Stimulated activated CD4-positive, alpha-beta T cell treated with anti-CD3 and anti-CD28 coated beads, Interleukin-12 subunit alpha, Interleukin-12 subunit beta, amount 100 ng/mL, for 4 hours (primary cell): ENCODE data around the gene ODC1.
A peak's percentile ranks its signal among the peaks of the same experiment; 100 is the strongest.

Experiments used
- DNase-seq: peaks from one replicate; pipeline ENCODE4 v3.0.0-alpha.2; 2020

The ODC1 gene

DNA sequence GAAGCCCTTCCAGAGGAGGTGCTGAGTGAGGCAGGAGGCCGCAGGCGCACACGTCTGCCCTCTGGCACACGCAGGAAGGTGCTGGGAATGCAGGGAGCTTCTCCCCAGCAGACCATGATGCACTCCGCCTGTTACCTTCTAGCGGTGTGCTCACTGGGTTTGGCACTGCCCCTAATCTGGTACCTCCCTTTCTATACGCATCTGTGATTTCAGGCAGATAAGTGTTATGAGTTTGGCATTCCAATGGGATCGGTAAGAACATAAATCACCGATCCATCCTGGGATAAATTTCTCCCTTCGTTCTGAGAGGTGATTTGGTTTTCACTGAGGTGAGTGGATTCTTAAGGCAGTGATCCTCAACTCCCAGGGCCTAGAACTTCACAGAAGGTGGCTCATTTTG, 34.6 kb downstream of the ODC1 start:
- no peak for DNase-seq

DNA sequence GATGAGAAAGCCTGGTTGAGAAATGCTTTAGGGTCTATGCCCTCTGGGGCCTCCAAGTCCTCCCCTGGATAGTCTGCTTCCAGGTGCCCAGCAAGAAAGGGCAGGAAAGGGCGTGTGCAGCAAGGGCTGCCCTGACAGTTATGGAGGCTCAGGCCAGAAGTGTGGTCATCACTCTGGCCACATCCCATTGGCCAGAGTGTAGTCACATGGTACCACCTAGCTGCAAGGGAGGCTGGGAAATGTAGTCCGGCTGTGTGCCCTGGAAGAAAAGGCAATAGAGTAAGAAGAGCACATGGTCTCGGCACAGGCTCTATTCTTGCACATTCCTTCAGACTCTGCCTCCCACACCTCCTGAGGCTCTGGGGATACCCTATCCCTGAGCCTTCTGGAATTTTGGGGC, 35.7 kb downstream of the ODC1 start:
- DNase-seq, result no peak

DNA sequence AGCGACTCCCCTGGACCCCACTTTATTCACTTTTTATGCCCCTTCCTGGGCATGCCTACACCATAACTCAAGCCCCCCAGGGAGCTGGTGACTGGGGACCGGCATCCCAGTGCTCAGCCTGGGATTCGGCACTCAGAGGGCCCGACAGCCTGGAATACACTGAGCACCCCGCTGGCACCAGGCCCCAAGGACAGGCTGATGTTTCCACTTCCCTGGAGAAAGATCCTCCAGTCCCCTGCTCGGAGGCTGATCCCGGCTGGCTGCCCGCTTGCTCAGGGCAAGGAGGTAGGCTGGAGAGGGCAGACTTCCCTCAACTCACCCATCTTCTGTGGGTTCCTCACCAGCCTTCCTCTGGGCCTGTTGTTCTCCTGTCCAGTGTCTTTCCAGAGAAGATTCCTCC, 36.6 kb downstream of the ODC1 start:
- DNase-seq, result no peak

GRCh38 chr2:10410823-10411437, 37.2 kb downstream of the ODC1 start:
- DNase-seq, result no peak

- no peak for DNase-seq
These were observed 37.9 kb downstream of the ODC1 start for GRCh38 chr2:10410001-10410822.

GRCh38 chr2:10408649-10409579, 39.2 kb downstream of the ODC1 start:
- peak; percentile 77 for DNase-seq

DNA sequence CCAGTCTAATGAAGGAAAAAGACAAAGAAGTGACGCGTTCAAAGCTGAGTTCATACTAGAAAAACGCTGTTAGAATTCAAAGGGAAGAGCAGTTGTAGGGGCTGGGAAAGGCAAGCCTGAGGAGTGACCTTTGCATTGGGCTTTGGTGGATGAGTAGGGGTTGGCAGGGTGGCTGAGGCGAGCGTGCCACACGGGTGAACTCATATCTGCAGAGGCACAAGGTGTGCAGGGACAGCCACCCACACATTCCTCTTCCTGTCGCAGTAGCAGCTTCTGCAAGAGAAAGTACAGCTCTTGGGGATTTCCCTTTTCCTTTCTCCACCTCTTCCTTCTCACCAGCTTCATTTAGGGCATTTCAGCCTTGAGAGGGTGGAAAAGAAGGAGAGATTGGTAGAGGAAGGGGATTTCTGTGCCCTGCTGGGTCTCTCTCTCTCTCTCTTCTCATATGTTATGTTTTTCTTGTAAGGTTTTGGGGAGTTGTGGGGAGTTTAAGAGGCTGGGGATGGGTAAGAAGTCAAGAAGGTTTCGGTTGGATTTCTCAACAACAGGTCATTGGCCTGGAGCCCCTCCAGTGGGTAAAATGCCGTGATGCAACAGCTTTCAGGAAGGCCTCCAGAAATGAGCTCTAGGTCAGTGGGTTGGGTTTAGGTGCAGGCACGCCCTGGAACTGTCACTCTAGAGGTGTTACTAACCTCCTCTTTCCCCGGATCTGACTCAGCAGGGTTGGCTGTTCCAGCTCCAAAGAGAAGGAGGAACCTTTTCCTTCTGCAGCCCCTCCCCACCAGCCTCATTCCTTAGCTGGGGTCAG, 40.1 kb downstream of the ODC1 start:
- peak; percentile 55 for DNase-seq

- DNase-seq, result no peak
These were observed 40.7 kb downstream of the ODC1 start for GRCh38 chr2:10407432-10407831.

DNA sequence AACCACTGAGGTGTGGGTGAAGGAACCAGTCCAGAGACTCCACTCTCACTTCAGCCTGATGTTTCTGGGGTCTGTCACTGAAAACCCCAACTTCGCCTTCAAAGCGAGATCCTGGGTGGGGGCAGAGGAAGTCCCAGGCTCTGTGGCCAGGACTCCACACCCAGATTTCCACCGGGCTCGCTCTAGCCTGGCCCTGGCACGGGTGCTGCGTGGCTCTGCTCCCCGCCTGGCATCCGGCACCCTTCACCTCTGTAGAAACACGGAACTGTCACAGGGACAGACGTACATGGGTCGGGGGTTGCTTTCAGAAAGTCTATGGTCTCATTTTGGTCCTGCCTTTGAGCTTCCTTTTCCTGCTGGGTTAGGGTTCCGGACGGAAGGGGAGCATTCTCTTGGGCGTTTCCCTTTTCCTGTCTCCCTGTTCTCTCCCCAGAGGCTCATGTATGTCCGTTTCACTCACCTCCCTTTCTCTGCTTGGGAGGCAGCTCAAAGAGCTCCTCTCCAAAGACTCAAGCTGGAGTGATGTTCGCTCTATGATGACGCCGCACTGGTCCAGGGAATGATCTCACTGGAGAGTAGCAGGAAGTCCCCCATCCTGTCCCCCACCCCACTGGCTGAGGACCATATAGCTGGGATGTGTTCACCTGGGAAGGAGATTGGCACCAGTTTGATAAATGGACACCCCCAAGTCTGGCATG, 41.5 kb downstream of the ODC1 start:
- DNase-seq, result no peak

- no peak for DNase-seq
These were observed 42.1 kb downstream of the ODC1 start for GRCh38 chr2:10406016-10406415.

- no peak for DNase-seq
These were observed 42.7 kb downstream of the ODC1 start for GRCh38 chr2:10405448-10405847.

GRCh38 chr2:10404324-10405143, 43.6 kb downstream of the ODC1 start:
- DNase-seq, result no peak

GRCh38 chr2:10402653-10403215, 45.4 kb downstream of the ODC1 start:
- no peak for DNase-seq

DNA sequence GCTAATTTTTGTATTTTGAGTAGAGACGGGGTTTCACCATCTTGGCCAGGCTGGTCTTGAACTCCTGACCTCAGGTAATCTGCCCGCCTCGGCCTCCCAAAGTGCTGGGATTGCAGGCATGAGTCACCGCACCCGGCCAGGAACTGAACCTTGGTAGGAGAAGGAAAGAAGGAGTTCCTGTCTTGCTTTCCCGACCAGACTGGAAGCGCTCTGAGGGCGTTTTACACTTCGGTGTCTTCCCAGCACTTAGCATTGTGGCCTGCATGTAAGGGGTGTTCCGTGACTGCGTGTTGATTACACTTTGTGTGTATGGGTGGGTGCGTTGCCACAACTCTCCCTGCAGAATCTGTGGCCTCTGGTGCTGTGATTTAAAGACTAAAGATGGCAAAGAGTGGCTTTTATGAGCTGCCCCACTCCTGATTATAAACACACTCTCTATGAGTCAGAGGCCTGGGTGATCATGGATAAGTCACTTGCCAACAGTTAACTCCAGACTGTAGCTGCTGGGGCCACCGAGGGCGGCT, 46.0 kb downstream of the ODC1 start:
- DNase-seq, result no peak

DNA sequence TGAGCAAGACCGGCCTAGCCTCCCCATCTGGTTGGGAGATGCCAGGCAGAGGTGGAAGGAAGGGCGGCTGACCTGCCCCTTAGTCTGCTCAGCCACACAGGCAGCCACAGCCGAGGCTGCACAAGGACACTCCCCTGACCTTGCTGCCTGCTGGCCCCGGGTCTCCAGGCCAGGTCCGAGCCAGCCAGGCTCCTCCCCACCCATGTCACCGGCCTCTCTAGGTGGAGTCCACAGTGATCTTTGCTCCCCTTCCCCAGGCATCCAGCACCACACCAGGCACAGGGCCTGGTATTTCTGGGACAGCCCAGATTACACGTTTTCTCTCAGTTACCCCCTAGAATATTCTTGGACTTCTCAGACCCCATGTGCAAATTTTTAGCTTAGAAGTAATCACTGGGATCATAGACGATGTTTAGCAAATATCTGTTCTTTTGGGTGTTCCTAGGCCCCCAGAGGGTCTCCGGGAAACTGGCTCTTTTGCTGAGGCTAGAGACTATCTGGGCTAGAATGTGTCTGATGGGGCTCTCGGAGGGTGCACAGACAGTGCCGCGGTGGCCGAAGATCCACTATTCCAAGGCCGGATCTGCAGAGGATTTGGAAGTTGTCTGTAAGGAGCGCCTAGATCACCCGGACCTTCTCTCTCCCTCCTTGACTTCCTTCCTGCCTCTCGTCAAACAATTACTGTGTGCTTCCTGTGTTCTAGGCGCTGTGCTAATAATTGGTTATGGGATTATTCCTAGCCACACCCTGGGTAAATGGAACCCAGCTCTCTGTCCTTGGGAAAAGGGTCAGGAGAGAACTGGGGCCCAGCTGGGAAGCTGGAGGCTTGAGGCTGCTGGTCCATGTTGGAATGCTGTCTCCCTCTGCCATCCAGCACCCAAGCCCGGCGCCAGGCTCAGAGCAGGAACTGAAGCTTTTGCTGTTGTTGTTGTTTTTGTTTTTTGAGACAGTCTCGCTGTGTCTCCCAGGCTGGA, 46.9 kb downstream of the ODC1 start:
- DNase-seq, result no peak

DNA sequence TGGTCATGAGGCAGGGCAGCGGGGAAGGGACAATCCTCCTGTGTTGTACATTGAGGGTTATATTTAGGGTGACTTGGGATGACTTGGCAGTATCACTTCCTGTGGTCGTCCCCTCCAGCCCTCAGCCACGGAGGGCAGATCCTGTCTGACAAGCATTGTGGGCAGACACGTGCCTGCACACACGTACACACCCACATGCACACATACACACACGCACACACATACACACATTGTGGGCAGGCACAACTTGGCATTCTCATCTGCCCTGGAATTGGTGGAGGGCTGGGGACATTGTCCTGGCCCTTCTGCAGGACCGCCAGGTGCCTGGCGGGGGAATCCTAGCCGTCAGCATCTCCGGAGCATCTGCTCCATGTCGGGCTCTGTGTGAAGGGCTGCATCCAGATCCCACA, 47.6 kb downstream of the ODC1 start:
- DNase-seq, result no peak

GRCh38 chr2:10400002-10400401, 48.1 kb downstream of the ODC1 start:
- no peak for DNase-seq

- no peak for DNase-seq
These were observed 48.8 kb downstream of the ODC1 start for GRCh38 chr2:10399358-10399757.

- no peak for DNase-seq
These were observed 49.6 kb downstream of the ODC1 start for GRCh38 chr2:10398496-10398895.
